ENCODE results near the gene DLX1.
"Not testable (repeated sequence)": the region's sequence is repeated elsewhere in the genome, so short reads cannot be mapped to it uniquely, and the experiment has no call there.

The DLX1 gene

DNA sequence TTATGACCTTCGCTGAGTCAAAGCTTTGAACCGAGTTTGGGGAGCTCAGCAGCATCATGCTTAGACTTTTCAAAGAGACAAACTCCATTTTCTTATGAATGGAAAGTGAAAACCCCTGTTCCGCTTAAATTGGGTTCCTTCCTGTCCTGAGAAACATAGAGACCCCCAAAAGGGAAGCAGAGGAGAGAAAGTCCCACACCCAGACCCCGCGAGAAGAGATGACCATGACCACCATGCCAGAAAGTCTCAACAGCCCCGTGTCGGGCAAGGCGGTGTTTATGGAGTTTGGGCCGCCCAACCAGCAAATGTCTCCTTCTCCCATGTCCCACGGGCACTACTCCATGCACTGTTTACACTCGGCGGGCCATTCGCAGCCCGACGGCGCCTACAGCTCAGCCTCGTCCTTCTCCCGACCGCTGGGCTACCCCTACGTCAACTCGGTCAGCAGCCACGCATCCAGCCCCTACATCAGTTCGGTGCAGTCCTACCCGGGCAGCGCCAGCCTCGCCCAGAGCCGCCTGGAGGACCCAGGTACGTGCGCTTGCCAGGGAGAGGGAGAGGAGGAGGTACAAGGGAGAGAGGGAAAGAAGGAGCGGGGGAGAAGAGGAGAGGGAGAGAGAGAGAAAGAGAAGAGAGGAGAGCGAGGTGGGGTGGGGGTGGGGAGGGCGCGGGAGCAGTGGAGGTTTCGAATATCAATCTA is at the start of gene DLX1:
Gene DLX1, plus strand, starts transcription at position 48 of the 700 bp plus-strand sequence. Its CDS starts 171 bp downstream, at position 219.
- DNase-seq = no peak

DNA sequence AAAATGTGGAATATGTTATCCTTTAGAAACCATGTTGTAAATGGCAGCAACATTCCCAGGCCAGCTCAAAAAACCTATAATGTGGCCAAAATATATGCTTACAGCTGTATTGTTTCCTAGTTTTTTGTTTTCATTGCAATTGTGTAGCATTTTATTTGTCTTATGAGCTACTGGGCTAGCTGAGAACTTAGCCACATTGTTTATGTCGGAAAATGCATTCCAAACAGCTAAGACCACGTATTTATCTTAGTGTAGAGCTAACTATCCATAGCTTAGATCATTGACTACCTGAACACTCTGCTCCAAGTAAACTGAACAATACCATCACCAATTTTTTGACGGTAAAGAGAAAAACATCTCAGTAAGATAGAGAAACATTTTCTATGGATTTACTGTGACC is 47.2 kb upstream of the DLX1 start:
- DNase-seq = no peak

DNA sequence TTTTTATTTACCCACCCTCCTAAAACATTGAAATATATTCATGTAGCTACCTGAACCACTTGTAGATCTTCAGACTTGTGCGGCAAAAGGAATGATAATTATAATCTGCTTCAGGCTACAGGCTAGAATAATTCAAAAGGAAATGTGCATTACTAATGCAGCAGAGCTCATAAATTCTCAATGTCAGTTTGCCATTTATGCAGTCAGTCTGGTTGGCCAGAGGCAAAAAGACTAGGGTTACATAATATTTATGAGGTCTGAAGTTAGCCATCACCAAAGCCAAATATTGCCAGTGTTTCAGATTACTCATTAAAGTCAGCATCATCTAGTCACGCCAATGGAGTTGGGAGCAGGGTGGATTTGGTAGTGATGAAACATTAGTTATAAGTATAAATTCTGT is 46.7 kb upstream of the DLX1 start:
- DNase-seq = no peak

DNA sequence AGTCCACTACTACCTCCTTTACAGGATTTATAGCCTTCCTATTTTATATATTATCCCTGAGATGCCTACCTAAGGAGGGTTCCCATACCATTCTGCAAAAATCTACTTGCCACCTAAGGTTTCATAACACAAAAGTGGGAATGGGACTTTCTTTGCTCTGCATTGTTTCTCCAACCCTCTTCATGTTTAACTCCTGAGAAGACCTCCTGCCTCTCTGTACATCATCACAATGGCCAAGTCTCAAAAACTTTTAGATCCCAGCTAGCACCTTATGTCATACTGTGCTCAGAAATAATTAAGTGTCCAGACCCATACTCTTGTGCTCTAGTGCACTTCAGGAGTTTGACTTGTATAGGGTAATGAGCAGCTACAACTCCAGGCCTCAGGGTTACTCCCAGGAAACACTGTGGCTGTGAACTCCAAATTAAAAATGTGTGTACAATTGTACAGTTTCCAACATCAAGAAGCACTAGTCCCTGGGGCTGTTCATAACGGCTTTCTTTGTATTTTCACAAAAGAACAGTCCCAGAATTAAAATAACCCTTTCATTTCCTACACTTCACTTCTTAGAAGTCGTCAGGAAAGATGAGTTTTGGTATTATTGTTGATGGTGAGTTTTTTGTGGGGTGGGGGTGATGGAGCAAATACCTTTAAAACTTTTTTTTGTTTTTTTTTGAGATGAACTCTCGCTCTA is 46.1 kb upstream of the DLX1 start:
- DNase-seq = no peak

DNA sequence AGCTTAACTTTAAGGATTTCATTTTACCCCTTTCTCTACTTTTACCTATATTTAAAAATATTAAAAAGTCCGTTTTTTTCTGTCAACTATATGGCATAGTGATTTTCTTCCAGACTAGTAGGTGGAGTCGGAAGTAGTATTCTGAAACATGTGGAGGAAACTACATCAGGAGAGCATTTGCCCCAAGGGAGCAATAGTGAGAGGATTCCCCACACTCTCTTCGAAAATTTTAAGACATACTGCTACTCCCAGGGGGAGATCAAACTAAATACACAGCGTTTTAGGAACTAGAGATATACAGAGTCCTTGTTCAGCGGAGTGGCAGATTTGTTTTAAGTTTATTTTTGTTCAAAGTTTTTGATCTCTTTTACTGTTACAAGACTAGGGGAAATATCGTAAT is 45.0 kb upstream of the DLX1 start:
- no peak for DNase-seq

DNA sequence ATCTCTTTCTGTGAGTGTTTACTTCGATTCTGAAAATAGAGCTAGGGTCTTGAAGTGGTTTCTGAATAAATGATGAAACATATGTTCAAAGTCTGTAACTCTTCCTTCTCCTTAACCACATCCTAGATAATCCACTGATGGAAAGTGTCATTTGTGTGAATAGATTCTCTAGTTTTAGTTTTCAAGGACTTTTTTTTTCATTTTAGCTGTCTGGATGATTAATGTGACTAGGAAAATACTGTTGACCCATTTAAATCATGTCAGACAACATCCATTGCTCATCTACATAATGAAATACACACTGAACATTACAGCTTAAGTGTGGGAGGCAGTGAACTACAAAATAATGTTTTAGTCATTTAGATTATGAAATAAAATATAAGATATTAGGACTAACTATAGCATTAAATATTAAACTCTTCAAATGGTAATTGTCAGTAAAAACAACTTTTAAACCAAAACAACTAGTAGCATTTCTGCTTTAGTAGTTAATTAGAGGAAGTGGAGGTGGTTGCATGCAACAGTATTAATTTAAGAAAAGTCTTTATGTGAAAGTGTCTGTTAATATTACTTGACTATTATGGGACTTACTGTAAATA is 39.1 kb upstream of the DLX1 start:
- no peak for DNase-seq

DNA sequence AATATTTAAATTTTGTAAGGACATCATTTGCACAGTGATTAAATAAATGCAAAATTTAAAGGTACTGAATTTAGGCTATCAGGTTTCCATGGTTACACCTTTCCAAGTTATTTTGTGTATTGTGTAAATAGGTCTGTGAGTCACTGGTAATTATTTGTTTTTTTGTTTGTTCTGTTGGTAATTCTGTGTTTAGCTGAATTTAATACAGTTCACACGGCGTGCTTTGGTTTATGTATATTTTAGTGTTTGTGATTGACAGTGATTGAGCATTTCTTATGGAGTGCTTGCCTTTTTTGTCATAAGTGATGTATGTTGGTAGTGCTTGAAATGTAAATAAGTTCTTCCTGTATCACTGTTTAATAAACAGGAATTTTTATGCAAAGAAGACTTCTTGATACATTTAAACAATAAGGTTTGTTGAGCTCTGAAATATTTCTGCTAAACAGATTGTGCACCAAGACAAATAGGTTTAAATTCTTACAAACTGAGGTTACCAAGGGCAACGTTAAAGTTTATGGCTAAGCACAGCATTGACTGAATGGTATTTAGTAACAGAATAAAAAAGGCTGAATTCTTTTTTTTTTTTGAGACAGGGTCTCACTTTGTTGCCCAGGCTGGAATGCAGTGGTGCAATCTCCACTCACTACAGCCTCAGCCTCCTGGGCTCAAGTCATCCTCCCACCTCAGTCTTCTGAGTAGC is 38.3 kb upstream of the DLX1 start:
- DNase-seq = no peak

DNA sequence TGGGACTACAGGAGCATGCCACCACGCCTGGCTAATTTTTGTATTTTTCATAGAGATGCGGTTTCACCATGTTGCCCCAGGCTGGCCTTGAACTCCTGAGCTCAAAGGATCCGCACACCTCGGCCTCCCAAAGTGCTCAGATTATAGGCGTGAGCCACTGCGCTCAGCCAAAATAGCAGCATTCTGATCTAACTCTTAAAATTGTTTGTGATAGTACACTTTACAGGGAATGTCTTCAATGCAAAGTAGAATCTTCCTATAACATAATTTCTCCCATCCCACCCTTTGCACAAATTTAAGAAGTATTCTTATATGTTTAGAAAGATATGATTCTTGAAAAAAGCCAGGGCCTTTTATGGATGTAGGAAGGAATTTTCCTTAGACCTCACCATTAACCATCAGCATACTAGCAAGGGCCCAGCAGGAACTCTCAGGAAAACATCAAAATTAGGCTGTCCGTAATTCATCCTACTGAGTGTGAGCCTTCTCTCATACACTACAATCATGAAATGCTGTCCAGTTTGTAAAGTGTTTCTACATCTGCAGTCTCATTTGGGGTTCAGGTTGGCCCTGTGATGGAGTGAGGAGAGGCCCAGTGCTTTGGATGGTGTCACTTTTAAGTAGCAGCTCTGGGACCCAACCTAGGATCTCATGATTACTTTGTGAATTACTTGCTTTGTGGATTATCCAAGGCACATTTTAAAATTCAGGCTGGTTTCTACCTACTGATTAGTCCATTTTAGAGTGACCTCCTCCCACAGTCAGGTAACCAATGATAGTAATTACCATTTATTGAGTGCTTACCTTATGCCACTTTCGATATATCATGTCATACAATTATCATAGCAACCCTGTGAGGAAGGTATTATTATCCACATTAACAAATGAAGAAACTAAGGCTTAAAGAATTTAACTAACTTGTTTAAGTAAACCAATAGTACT is 37.5 kb upstream of the DLX1 start:
- DNase-seq = no peak

DNA sequence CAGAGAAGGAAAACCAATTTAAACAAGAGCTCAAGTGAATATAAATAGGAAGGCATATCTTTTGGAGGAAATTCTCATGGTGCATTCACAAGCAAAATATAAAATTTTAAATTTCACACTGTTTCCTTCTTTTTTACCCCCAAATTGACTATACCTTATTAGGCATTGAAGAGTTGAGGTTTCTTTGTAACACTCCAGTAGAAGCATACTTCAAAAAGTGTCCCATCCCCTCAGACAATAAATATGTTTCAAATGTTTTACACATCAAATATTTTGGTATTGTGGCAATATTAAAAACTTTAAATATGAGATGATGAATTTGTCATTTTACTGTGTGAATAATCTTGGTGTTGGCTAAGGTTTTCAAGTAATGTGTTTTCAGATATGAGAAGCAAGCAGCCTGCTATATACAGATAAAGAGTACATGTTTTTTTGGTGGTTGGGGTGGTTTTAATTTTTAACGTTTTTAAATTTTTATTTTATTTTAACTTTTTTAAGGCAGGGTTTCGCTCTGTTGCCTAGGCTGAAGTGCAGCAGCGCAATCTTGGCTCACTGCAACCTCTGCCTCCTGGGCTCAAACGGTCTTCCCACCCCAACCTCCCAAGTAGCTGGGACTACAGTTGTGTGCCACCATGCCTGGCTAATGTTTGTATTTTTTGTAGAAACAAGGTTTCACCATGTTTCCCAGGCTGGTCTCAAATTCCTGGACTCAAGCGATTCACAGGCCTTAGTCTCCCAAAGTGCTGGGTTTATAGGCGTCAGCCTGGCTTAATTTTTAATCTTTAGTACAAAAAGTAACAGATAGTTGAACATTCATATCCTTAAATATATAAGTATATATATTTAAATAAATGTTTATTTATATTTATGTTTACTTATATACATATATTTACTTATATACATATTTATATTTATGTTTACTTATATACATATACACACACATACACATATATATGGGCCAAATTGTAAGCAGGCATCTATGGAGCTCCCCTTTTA is 36.5 kb upstream of the DLX1 start:
- DNase-seq = no peak

DNA sequence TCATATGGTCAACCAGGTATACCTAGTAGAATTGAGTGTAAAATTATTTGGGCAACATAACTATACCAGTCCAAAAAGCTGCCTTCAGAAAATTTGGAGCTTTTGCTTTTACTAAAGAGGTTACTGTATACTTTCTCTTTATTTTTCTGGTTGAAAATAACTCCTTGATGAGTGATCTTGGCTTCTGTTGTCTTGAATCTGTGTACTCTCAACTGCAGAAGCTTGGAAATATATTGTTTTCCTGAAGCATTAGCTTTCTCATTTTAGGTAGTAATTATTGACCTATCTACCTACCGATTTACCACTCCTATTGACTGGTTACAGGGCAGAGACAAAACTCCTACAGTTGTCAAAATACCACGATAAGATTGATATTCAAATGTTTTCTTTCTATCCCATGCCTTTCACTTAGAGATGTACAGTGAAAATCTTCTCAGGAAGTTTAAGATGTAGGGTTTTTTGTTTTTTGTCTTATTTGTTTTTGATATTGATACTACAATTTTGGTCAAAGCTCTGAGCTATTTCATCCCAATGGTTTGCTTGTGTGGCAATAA is 35.7 kb upstream of the DLX1 start:
- DNase-seq = no peak

DNA sequence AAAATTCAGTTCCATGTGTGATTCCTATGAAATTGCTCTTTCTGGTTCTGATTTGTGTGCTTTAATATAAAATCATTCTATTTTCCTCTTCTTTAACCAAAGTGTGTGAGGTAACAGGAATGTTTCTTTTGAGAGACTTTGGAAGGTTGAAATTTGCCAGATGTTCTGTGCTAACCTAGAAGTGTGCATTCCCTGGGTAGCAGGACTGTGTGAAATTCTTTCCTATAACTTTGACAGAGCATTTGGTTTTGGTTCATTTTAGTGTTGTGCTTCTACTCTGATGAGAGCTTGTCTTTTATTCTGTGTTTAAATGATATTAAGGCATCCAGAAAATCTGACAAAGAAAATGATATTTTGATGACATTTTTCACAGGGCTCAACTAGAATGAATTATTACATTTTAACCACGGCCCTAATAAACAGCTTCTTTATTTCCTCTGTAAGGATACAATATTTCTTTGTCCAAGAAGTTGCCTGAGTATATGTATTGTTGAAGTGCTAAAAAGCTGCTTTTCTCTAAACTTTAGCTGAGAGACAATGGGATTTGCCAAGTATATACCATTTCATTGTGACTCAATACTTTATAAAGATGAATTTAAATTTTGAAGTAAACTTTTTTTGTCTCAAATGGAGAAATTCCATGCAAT is 34.7 kb upstream of the DLX1 start:
- DNase-seq = no peak

DNA sequence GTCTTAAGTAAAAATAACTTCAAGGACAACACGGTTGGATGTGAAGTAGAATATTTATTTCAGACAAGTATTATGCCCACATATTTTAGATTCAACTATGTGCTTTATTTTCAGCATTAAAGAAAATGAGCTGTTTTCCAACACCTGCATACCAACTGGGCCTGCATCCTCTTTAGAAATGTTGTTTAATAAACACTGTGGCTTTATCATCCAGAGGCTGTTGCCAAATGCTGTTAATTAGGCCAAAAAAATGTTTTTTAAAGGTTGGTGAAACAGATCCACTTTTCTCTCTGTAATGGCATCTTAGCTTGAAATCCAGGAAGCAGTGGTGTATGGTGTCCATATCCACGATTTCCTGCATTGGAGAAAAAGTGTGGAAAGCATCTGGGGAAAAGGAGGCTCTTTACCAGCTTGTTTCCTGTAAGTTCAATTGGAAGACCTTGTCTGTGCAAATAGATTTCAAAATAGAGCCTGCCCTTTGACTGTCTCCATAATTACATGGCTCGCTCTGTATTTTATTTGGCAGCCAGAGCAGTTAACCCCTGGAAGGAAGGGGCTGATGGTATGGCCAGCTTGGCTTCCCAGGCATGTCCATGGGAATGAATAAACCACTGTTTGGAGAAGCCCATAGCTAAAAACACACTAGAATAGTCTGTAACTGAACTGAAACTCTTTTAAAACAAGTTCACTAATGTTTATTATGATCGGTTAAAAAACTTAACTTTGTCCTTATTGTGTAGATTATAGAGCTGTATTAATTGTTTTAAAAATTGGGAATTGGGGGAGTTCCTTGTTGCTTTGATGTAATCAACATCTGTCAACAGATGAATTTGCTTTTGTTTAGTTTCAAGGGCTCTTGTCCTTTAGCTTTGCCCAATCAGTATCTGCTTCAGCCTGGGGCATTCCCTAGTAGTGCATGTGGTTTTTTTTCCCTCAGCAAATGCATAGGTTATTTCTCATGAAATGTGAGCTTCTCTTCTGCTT is 33.0 kb upstream of the DLX1 start:
- no peak for DNase-seq

DNA sequence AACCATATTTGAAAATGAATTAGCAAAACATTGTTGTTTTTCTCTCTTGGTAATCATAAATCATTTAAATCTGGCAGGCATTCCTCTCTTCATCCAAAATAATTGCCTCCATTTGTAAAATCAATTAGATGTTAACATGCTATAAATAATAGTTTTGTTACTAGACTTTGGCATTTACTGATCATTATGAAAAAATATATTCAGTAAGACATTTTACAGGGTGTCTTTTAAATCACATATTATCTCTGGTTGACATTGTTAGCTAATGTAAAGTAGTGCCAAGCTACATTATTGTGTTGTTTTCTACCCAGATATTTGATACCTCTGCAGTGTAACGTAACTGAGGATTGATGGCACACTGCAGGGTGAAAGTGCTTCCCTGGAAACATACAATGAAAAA is 31.8 kb upstream of the DLX1 start:
- no peak for DNase-seq

DNA sequence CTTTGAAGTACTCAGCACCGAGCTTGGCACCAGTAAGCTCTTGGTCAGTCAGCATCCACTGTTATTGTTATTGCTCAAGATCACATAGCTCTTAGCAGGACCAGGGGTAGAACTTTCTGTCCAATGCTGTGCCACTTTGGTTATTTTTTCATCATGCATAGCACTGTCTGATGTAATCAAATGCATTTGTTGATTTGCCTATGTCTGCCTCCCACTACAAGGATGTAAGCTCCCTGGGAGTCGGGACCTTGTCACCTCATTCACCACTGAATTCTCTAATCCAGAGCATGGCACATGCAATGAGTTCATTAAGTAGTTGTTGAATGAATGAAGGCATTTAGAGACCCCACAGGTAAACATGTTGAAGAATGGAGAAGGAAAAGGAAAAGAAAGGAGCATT is 29.0 kb upstream of the DLX1 start:
- DNase-seq = no peak

DNA sequence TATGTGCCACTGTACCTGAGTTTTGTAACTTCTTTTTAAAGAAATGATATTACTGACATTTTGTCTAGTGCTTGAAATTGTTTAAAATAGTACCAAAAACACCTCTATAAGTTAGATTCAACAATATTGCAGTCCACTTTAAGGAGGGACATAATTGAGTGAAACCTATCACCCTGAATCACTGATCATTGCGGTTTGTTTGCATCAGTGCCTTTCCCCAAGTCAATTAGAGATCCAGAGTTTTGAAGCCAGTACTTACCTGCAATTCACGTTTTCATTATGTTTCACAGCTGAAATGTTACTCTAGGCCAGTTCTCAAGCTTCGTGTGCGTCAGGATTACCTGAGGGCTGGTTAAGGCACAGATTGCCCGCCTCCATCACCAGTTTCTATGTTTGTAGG is 26.6 kb upstream of the DLX1 start:
- DNase-seq = no peak

DNA sequence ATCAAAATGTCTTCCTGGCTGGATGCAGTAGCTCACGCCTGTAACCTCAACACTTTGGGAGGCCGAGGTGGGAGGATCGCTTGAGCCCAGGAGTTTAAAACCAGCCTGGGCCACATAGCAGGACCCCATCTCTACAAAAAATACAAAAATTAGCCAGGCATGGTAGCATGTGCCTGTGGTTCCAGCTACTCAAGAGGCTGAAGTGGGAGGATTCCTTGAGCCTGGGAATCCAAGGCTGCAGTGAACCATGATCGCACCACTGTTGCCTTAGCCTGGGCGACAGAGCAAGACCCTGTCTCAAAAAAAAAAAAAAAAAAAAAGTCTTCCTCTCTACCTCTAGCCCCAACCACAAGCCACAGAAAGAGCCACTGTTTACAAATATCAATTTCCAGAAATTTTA is 25.2 kb upstream of the DLX1 start:
- not testable (repeated sequence) for DNase-seq

DNA sequence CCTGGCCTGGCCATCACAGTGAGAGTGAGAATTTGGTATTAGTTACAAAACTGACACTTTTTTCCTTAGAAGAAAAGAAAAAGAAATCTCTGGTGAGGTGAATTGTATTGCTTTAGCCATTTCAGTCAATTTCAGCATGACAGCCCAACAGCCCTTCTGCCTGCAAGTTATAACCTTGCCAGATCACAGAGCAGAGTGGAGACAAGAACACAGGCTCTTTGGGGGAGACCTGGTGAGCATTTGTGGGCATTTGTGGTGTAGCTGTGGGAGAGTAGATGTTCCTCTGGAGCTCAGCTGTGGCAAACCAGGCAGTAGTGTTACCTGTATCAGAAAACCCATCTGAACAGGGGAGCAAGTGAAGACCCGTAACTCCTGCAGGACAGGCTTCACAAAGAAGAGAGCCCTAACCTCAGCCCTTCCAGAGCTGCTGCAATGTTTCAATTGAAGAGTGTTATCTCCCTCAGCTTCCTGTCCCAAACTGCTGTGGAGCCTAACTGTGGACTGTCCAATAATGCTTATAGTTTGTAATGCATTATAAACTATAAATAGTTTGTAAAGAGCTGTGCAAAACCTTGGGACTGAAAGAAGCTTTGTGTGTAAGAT is 22.8 kb upstream of the DLX1 start:
- no peak for DNase-seq

DNA sequence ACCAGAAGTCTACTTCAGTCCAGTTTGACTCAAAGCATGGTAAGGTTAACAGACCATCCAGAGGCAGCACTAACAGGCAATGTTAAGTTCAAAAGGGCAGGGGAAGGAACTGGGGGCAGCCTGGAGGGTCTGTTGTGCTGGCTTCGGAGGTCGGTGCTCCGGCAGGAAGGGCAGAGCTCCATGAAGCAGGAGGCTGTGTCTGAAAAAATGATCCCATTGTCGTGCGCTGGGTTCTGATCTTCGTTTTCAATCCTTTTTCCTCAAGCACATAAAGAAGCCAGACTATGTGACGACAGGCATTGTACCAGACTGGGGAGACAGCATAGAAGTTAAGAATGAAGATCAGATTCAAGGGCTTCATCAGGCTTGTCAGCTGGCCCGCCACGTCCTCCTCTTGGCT is 21.9 kb upstream of the DLX1 start:
- no peak for DNase-seq

DNA sequence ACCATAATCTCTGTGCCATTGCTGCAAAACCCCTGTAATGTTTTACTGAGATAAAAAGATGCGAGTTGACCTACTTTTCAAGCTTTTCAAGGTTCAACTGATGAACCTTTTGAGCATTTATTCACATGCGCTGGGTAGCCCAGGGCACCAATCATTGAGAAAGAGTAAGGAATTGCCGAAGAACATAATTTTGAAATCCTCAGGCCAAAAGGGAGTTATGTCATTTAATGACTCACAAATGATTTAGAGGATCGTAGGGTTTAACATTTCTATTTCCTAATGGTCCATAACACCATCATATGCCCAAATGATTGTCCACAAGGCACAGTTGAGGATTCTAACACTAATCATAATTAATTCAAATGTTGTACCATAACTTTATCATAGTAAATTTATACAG is 20.2 kb upstream of the DLX1 start:
- no peak for DNase-seq

Data from NCI-H2227 treated with DMSO at 0.1 percent for 48 hours (cell line).